Measurements from ENCODE around the gene FOXP2.

DNA sequence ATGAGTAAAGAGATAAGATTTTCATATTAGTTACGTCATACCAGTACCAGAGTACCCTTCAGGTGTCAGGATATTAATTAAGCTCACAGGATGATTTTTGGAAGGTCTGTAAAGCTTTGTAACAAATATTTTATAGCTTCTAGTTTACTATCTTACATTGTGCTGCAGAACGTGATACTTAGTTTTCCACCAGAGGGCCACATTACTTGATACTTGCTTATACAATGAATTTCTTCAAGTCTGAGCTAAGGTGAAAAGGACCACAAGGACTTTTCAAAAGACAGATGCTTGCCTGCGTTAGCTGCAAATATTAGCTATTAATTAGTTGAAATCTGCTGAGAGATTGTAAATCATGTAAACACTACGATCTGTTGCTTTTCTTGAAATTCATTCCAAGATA, 12.2 kb downstream of the FOXP2 start:
- TF ChIP-seq, protein P1, sequence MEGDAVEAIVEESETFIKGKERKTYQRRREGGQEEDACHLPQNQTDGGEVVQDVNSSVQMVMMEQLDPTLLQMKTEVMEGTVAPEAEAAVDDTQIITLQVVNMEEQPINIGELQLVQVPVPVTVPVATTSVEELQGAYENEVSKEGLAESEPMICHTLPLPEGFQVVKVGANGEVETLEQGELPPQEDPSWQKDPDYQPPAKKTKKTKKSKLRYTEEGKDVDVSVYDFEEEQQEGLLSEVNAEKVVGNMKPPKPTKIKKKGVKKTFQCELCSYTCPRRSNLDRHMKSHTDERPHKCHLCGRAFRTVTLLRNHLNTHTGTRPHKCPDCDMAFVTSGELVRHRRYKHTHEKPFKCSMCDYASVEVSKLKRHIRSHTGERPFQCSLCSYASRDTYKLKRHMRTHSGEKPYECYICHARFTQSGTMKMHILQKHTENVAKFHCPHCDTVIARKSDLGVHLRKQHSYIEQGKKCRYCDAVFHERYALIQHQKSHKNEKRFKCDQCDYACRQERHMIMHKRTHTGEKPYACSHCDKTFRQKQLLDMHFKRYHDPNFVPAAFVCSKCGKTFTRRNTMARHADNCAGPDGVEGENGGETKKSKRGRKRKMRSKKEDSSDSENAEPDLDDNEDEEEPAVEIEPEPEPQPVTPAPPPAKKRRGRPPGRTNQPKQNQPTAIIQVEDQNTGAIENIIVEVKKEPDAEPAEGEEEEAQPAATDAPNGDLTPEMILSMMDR (IDR thresholded peaks at IDR 0.05): no peak
- TF ChIP-seq EZH2 (IDR thresholded peaks at IDR 0.05; ENCODE audit: borderline replicate concordance, insufficient read depth, low read depth, low read length, poor library complexity, severe bottlenecking): no peak

All from B cell (primary cell).